Vagina (tissue), 2 donors: ENCODE results near the gene TNRC6B.

Experiments used
- CTCF ChIP-seq, 3 experiments: fragments of 450-650 bp in 2 of 3; fragments of 200-600 bp in 1 of 3; sonication (generic) in 1 of 3; IDR thresholded peaks; one replicate each; pipeline ENCODE4 v1.5.1; 2017 to 2019; ENCODE audit warnings: antibody characterized with exemption in 3 of 3, mild to moderate bottlenecking in 2 of 3, moderate library complexity in 2 of 3
- POLR2A ChIP-seq, 2 donors: fragments of 450-650 bp; IDR thresholded peaks; one replicate each; pipeline ENCODE4 v1.6.1; 2017; ENCODE audit warnings: antibody characterized with exemption in 2 of 2, mild to moderate bottlenecking in 2 of 2, moderate library complexity in 2 of 2
- POLR2AphosphoS5 ChIP-seq, 2 donors: sonication (generic); formaldehyde crosslinking; IDR thresholded peaks; one replicate each; pipeline ENCODE4 v1.9.0; 2017; ENCODE audit warnings: antibody characterized with exemption in 2 of 2, mild to moderate bottlenecking in 2 of 2, low read depth in 1 of 2; ENCODE audit not compliant: insufficient read depth in 1 of 2

- no peak for TF ChIP-seq POLR2A (IDR thresholded peaks at IDR 0.05)
- TF ChIP-seq CTCF (IDR thresholded peaks at IDR 0.05): no peak
- TF ChIP-seq POLR2AphosphoS5 (IDR thresholded peaks at IDR 0.05; ENCODE audit: insufficient read depth in 1 of 2, low read depth in 1 of 2): no peak
Observed at GRCh38 chr22:40279017-40279416, 101.3 kb downstream of the TNRC6B start.
